CD14-positive monocyte (primary cell): Measurements from ENCODE around the gene TTBK1. TPM values are rescaled to one million over a fixed set of nuclear protein-coding genes. Genes with fewer than 3 reads are reported as not detected.

Experiments used
- DNase-seq, 3 donors: peaks; one replicate each; pipeline ENCODE4 v3.0.0-alpha.2; 2011 to 2022
- H2AFZ ChIP-seq: 2 replicates; pipeline ENCODE4 v1.6.0; 2012; ENCODE audit warnings: mild to moderate bottlenecking, low read depth, low read length, inconsistent platforms; ENCODE audit not compliant: insufficient read depth, poor library complexity, severe bottlenecking
- H3K27ac ChIP-seq, 2 donors: 1 replicate in 1 of 2; 2 replicates in 1 of 2; pipeline ENCODE4 v1.5.1; 2012 to 2013; ENCODE audit warnings: low read length in 2 of 2, control low read depth in 1 of 2, inconsistent platforms in 1 of 2, low read depth in 1 of 2, mild to moderate bottlenecking in 1 of 2
- H3K27me3 ChIP-seq, 2 donors: one replicate each; pipeline versions ENCODE4 v1.6.0 to v1.6.1; 2011 to 2013; ENCODE audit warnings: low read length in 2 of 2; ENCODE audit not compliant: control insufficient read depth in 2 of 2, insufficient read depth in 2 of 2
- H3K36me3 ChIP-seq, 2 donors: replicated peaks in 1 of 2; 1 replicate in 1 of 2; 2 replicates in 1 of 2; pipeline versions ENCODE4 v1.5.1 to v1.6.1; 2012 to 2013; ENCODE audit warnings: low read length in 2 of 2, control low read depth in 1 of 2, inconsistent platforms in 1 of 2, mild to moderate bottlenecking in 1 of 2; ENCODE audit not compliant: insufficient read depth in 2 of 2, control insufficient read depth in 1 of 2
- H3K4me1 ChIP-seq, 2 donors: 1 replicate in 1 of 2; 2 replicates in 1 of 2; pipeline versions ENCODE4 v1.5.1 to v1.6.1; 2012 to 2013; ENCODE audit warnings: low read length in 2 of 2, control low read depth in 1 of 2, inconsistent platforms in 1 of 2, mild to moderate bottlenecking in 1 of 2, moderate library complexity in 1 of 2; ENCODE audit not compliant: insufficient read depth in 2 of 2, control insufficient read depth in 1 of 2
- H3K4me2 ChIP-seq: replicated peaks from 2 replicates; pipeline ENCODE3; 2012; ENCODE audit warnings: low read length, moderate library complexity, mild to moderate bottlenecking; ENCODE audit not compliant: poor library complexity, severe bottlenecking; ENCODE audit errors: extremely low read depth
- H3K4me3 ChIP-seq, 3 experiments: fragments of 200-600 bp in 1 of 3; sonication (generic) in 1 of 3; replicated peaks in 1 of 3; 1 replicate in 2 of 3; 2 replicates in 1 of 3; pipeline ENCODE4 v1.5.1; 2011 to 2013; ENCODE audit warnings: low read length in 3 of 3, mild to moderate bottlenecking in 3 of 3, control low read depth in 2 of 3, low read depth in 2 of 3, inconsistent platforms in 1 of 3, moderate library complexity in 1 of 3
- H3K79me2 ChIP-seq: 2 replicates; pipeline ENCODE4 v1.6.0; 2012; ENCODE audit warnings: mild to moderate bottlenecking, control low read depth, inconsistent platforms, low read length, moderate library complexity; ENCODE audit not compliant: insufficient read depth
- H3K9ac ChIP-seq: 2 replicates; pipeline ENCODE4 v1.6.0; 2017; ENCODE audit warnings: low read length, mild to moderate bottlenecking; ENCODE audit not compliant: insufficient read depth, poor library complexity, severe bottlenecking
- H3K9me3 ChIP-seq, 2 donors: replicated peaks in 1 of 2; 1 replicate in 1 of 2; 2 replicates in 1 of 2; pipeline versions ENCODE4 v1.5.1 to v1.6.1; 2012 to 2013; ENCODE audit warnings: low read length in 2 of 2, control low read depth in 1 of 2; ENCODE audit not compliant: control insufficient read depth in 1 of 2, insufficient read depth in 1 of 2
- H4K20me1 ChIP-seq: 2 replicates; pipeline ENCODE4 v1.6.0; 2012; ENCODE audit warnings: mild to moderate bottlenecking, low read length, control low read depth, moderate library complexity; ENCODE audit not compliant: insufficient read depth
- H3K27ac Mint-ChIP-seq, 7 donors: one replicate each; pipeline ENCODE4 v1.8.0; 2020; ENCODE audit warnings: mild to moderate bottlenecking in 7 of 7, mixed read lengths in 7 of 7, moderate library complexity in 6 of 7, inconsistent platforms in 2 of 7
- H3K27me3 Mint-ChIP-seq, 3 donors: one replicate each; pipeline ENCODE4 v1.8.0; 2021 to 2022; ENCODE audit warnings: low read depth in 3 of 3, mild to moderate bottlenecking in 3 of 3, mixed read lengths in 3 of 3, moderate library complexity in 3 of 3, inconsistent platforms in 1 of 3
- H3K36me3 Mint-ChIP-seq, 2 donors: one replicate each; pipeline ENCODE4 v1.8.0; 2020; ENCODE audit warnings: mixed read lengths in 2 of 2, inconsistent platforms in 1 of 2, mild to moderate bottlenecking in 1 of 2
- H3K4me1 Mint-ChIP-seq: one replicate; pipeline ENCODE4 v1.8.0; 2020; ENCODE audit warnings: mild to moderate bottlenecking, mixed read lengths
- H3K4me3 Mint-ChIP-seq, 2 donors: one replicate each; pipeline ENCODE4 v1.8.0; 2020; ENCODE audit warnings: mild to moderate bottlenecking in 2 of 2, mixed read lengths in 2 of 2, moderate library complexity in 1 of 2
- H3K9me3 Mint-ChIP-seq, 7 donors: one replicate each; pipeline ENCODE4 v1.8.0; 2020 to 2022; ENCODE audit warnings: mixed read lengths in 7 of 7, mild to moderate bottlenecking in 6 of 7, moderate library complexity in 6 of 7, inconsistent platforms in 2 of 7
- CTCF ChIP-seq: fragments of 200-600 bp; IDR thresholded peaks from one replicate; pipeline ENCODE4 v1.8.0; 2022; ENCODE audit warnings: antibody characterized with exemption, mild to moderate bottlenecking
- WGBS: methylation state at CpG from one replicate; pipeline ENCODE4 v1.1.5; 2013; ENCODE audit warnings: missing lambda C conversion rate; ENCODE audit not compliant: insufficient coverage; 5-methylcytosine and 5-hydroxymethylcytosine counted together
- intact Hi-C, 2 donors: fragments of 100-400 bp; cut with micrococcal nuclease; formaldehyde crosslinking; loops; one replicate each; pipeline versions ENCODE4 v1.15.0 to v1.15.1; 2023
- polyA plus RNA-seq, 3 donors: library from polyadenylated mRNA; depleted of rRNA in 1 of 3; unstranded in 2 of 3; stranded (reverse) in 1 of 3; fragments of 300-500 nt in 2 of 3; fragments of >200 nt in 1 of 3; fragmentation: Illumina TruSeq in 2 of 3; gene quantifications; 1 replicate in 2 of 3; 2 replicates in 1 of 3; pipeline ENCODE4 v1.2.3, GENCODE V29; 2012 to 2021

The TTBK1 gene
- polyA plus RNA-seq, 3 donors: not detected

GRCh38 chr6:43274916-43275597 lies 31.8 kb downstream of the TTBK1 start:
- H3K9ac ChIP-seq: peak overlapping the region; percentile 40
- DNase-seq: no peak
- H3K4me2 ChIP-seq: peak overlapping the region; percentile 73
- peak overlapping the region in 2 of 7 donors; percentile 24 to 27 for H3K27ac Mint-ChIP-seq
- H3K27me3 Mint-ChIP-seq: peaks cover 76 to 95% (median 90%) of the 10 kb centered on the region in 3 donors
- peaks cover 3 to 9% of the 10 kb centered on the region in 2 donors for H3K36me3 Mint-ChIP-seq
- H3K27me3 ChIP-seq: peaks cover 16 to 88% of the 10 kb centered on the region in 2 donors
- no peak for TF ChIP-seq CTCF
- peaks cover 14 to 19% of the 10 kb centered on the region in 2 donors for H3K4me1 ChIP-seq
- H3K36me3 ChIP-seq: no peaks in the 10 kb centered on the region
- H3K4me3 Mint-ChIP-seq: peak overlapping the region; percentile 69 to 90
- no peak overlapping the region for H3K27ac ChIP-seq
- H3K9me3 Mint-ChIP-seq: peaks cover 0 to 17% (median 5%) of the 10 kb centered on the region in 7 donors
- H2AFZ ChIP-seq: peak overlapping the region; percentile 67
- H3K4me1 Mint-ChIP-seq: peaks cover 21% of the 10 kb centered on the region
- no peaks in the 10 kb centered on the region for H3K9me3 ChIP-seq
- no peaks in the 10 kb centered on the region for H4K20me1 ChIP-seq
- WGBS: under 1% methylated on average over 53 of the region's 65 CpGs
- peak overlapping the region in 2 of 3 experiments; percentile 6 to 59 for H3K4me3 ChIP-seq
- H3K79me2 ChIP-seq: no peaks in the 10 kb centered on the region
- intact Hi-C loops: loop anchor here in 1 of 2 donors (5.0 kb wide), 1 partner anchor 127 kb away; no protein-coding TSS in a partner anchor

- no peak for TF ChIP-seq CTCF
- Histone ChIP-seq H3K36me3 (no peaks in the 10 kb centered on the region), H2AFZ (peak overlapping the region; percentile 67), H3K9ac (no peak overlapping the region), H3K9me3 (no peaks in the 10 kb centered on the region), H3K79me2 (no peaks in the 10 kb centered on the region), H3K27me3 (peaks cover 16 to 83% of the 10 kb centered on the region in 2 donors), H3K27ac (no peak overlapping the region), H3K4me3 (peak overlapping the region in 1 of 3 experiments; percentile 59), H3K4me2 (peak overlapping the region; percentile 73), H4K20me1 (no peaks in the 10 kb centered on the region), H3K4me1 (peaks cover 14 to 19% of the 10 kb centered on the region in 2 donors)
- Mint-ChIP-seq H3K36me3 (peaks cover 3 to 9% of the 10 kb centered on the region in 2 donors), H3K9me3 (peaks cover 0 to 17% (median 4%) of the 10 kb centered on the region in 7 donors), H3K27me3 (peaks cover 68 to 94% (median 84%) of the 10 kb centered on the region in 3 donors), H3K4me3 (peak overlapping the region; percentile 72 to 90), H3K4me1 (peaks cover 19% of the 10 kb centered on the region), H3K27ac (no peak overlapping the region)
- 5% methylated on average over 50 of the region's 64 CpGs for WGBS
- peak; percentile 33 to 70 (median 37) for DNase-seq
- intact Hi-C loops: no loop called here
Measured at GRCh38 chr6:43275801-43276576, 32.7 kb downstream of the TTBK1 start.
